ENCODE measurements around the gene LRRC7. TPM values are rescaled to one million over a fixed set of nuclear protein-coding genes. Genes with fewer than 3 reads are reported as not detected.

The LRRC7 gene
- total and polyA plus RNA-seq, 2 of the 8 experiments (the other 6 are each of a cell fraction or from before 2014, with no cell fraction given): 0.03 to 0.17 TPM

DNA sequence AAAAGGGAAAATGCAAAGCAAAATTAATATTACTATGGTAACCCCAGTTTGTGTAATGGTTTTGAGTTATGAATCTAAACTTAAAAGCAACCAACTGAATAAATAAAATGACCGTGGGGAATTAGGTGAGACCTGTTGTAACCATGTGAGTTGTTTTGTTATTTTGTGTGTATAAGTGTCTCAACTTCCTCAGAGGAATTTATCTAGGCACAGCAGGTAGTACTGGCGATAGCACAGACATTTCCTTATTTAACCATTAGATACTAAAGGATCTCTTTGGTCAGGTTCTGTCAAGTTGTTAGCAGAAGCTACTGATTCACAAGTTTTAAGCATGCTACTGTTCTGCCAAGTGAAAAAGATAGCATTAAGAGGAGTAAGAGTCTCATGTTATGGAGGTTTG lies 39.3 kb upstream of the LRRC7 start:
- Histone ChIP-seq H2BK12ac (ENCODE audit: low read depth, low read length) (no peak overlapping the region), H2BK120ac (replicated peaks; ENCODE audit: low read depth, low read length) (no peak overlapping the region), H2BK15ac (ENCODE audit: low read length) (no peak overlapping the region), H3K27me3 (replicated peaks in 1 of 4; ENCODE audit: control insufficient read depth in 3 of 4, extremely low read depth in 1 of 4, insufficient read depth in 3 of 4, low read length in 3 of 4) (no peaks in the 10 kb centered on the region), H3K9ac (replicated peaks in 1 of 4; ENCODE audit: extremely low read depth in 1 of 4, low read depth in 3 of 4, low read length in 3 of 4) (no peak overlapping the region), H3K23ac (ENCODE audit: insufficient read length) (no peak overlapping the region), H2BK20ac (ENCODE audit: low read length) (no peak overlapping the region), H3K18ac (ENCODE audit: extremely low read depth, low read length) (no peak overlapping the region), H3K36me3 (ENCODE audit: control insufficient read depth in 2 of 4, insufficient read depth in 4 of 4, low read length in 3 of 4) (no peaks in the 10 kb centered on the region), H3K4ac (replicated peaks; ENCODE audit: insufficient read length, low read depth, low read length) (no peak overlapping the region), H4K91ac (replicated peaks; ENCODE audit: insufficient read length, low read length) (no peak overlapping the region), H2BK5ac (ENCODE audit: low read depth, low read length) (no peak overlapping the region), H3K79me2 (ENCODE audit: control insufficient read depth in 1 of 2, insufficient read depth in 2 of 2, low read length in 2 of 2) (no peaks in the 10 kb centered on the region), H4K8ac (ENCODE audit: extremely low read depth, insufficient read depth, low read length) (no peak overlapping the region), H3K27ac (ENCODE audit: low read depth, low read length) (no peak overlapping the region), H3K4me3 (ENCODE audit: extremely low read depth in 1 of 4, insufficient read depth in 2 of 4, low read depth in 3 of 4, low read length in 4 of 4) (no peak overlapping the region), H4K5ac (ENCODE audit: insufficient read length, low read depth, low read length) (no peak overlapping the region), H3K4me2 (ENCODE audit: insufficient read depth in 1 of 2, low read depth in 2 of 2, low read length in 2 of 2) (no peak overlapping the region), H2AFZ (ENCODE audit: low read length) (0 out of 2 replicates have a peak overlapping the region, but pooled peaks have one; percentile 70), H2AK5ac (ENCODE audit: low read depth, low read length) (no peak overlapping the region), H3K4me1 (replicated peaks in 1 of 4; ENCODE audit: control insufficient read depth in 3 of 4, insufficient read depth in 4 of 4, low read length in 3 of 4) (no peaks in the 10 kb centered on the region), H4K20me1 (replicated peaks in 1 of 2; ENCODE audit: control insufficient read depth in 1 of 2, insufficient read depth in 2 of 2, low read length in 2 of 2) (no peaks in the 10 kb centered on the region), H3K14ac (ENCODE audit: insufficient read length) (no peak overlapping the region), H3K9me3 (ENCODE audit: insufficient read depth in 2 of 2, low read depth in 1 of 2, low read length in 1 of 2) (no peaks in the 10 kb centered on the region), H3K56ac (replicated peaks; ENCODE audit: insufficient read length, low read depth, low read length) (no peak overlapping the region), H3K79me1 (ENCODE audit: low read depth, low read length) (no peaks in the 10 kb centered on the region), H3K23me2 (ENCODE audit: low read depth, low read length) (no peaks in the 10 kb centered on the region)
- FAIRE-seq (no peak), DNase-seq (ENCODE audit: low read depth in 1 of 2, low spot score in 2 of 2) (no peak)
- ChIA-PET CTCF (ENCODE audit: partially characterized antibody) (interaction anchor here (1.0 kb wide), 1 partner anchor 545 kb away, joined by 3 read pairs; no protein-coding TSS in a partner anchor), POLR2A (ENCODE audit: partially characterized antibody) (no interaction called here)
- 92% methylated on average over 2 of the region's 2 CpGs; no CpG with 5 or more reads in 1 of the 2 experiments for WGBS, 2 experiments (ENCODE audit: extremely low coverage in 1 of 2, insufficient coverage in 1 of 2, insufficient read length in 1 of 2, insufficient replicate concordance in 2 of 2, low coverage in 1 of 2, low lambda C conversion rate in 2 of 2, missing lambda C conversion rate in 1 of 2)
- no peak for TF ChIP-seq SP2 (IDR thresholded peaks at IDR 0.05; ENCODE audit: low read length)
